Measurements from ENCODE around the gene SYT7.

GRCh38 chr11:61486011-61486620, 94.8 kb downstream of the SYT7 start:
- TF ChIP-seq, protein P1, sequence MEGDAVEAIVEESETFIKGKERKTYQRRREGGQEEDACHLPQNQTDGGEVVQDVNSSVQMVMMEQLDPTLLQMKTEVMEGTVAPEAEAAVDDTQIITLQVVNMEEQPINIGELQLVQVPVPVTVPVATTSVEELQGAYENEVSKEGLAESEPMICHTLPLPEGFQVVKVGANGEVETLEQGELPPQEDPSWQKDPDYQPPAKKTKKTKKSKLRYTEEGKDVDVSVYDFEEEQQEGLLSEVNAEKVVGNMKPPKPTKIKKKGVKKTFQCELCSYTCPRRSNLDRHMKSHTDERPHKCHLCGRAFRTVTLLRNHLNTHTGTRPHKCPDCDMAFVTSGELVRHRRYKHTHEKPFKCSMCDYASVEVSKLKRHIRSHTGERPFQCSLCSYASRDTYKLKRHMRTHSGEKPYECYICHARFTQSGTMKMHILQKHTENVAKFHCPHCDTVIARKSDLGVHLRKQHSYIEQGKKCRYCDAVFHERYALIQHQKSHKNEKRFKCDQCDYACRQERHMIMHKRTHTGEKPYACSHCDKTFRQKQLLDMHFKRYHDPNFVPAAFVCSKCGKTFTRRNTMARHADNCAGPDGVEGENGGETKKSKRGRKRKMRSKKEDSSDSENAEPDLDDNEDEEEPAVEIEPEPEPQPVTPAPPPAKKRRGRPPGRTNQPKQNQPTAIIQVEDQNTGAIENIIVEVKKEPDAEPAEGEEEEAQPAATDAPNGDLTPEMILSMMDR (IDR thresholded peaks at IDR 0.05), result no peak
- no peak for TF ChIP-seq EZH2 (IDR thresholded peaks at IDR 0.05; ENCODE audit: borderline replicate concordance, insufficient read depth, low read depth, low read length, poor library complexity, severe bottlenecking)
